Mucosa of rectum (tissue), 2 donors: ENCODE results near the gene ASF1A.

Experiments used
- H3K27ac ChIP-seq, 2 donors: one replicate each; pipeline ENCODE4 v1.7.0; 2013; ENCODE audit warnings: inconsistent platforms in 2 of 2, low read depth in 2 of 2, low read length in 2 of 2
- H3K27me3 ChIP-seq, 2 donors: one replicate each; pipeline ENCODE4 v1.7.0; 2013; ENCODE audit warnings: low read length in 2 of 2; ENCODE audit not compliant: control insufficient read depth in 2 of 2, insufficient read depth in 2 of 2
- H3K36me3 ChIP-seq, 2 donors: one replicate each; pipeline ENCODE4 v1.7.0; 2013; ENCODE audit warnings: low read length in 2 of 2; ENCODE audit not compliant: control insufficient read depth in 2 of 2, insufficient read depth in 2 of 2
- H3K4me1 ChIP-seq, 2 donors: one replicate each; pipeline ENCODE4 v1.7.0; 2013; ENCODE audit warnings: low read length in 2 of 2, mild to moderate bottlenecking in 1 of 2; ENCODE audit not compliant: control insufficient read depth in 2 of 2, insufficient read depth in 2 of 2
- H3K4me3 ChIP-seq, 2 donors: one replicate each; pipeline ENCODE4 v1.7.0; 2013; ENCODE audit warnings: low read length in 2 of 2
- H3K9ac ChIP-seq, 2 donors: one replicate each; pipeline ENCODE4 v1.7.0; 2013; ENCODE audit warnings: low read length in 2 of 2, low read depth in 1 of 2, mild to moderate bottlenecking in 1 of 2
- H3K9me3 ChIP-seq, 2 donors: one replicate each; pipeline ENCODE4 v1.7.0; 2013; ENCODE audit warnings: low read length in 2 of 2; ENCODE audit not compliant: control insufficient read depth in 2 of 2
- donor health status: healthy.
- donor health status: Normal muscosa, but diverticular disease.

Gene ASF1A

GRCh38 chr6:118877806-118878205, 16.1 kb upstream of the ASF1A start:
- Histone ChIP-seq H3K27me3 (no peaks in the 10 kb centered on the region), H3K9me3 (no peaks in the 10 kb centered on the region), H3K27ac (no peak overlapping the region), H3K36me3 (no peaks in the 10 kb centered on the region), H3K9ac (no peak overlapping the region), H3K4me1 (no peaks in the 10 kb centered on the region), H3K4me3 (no peak overlapping the region)

GRCh38 chr6:118881440-118882313, 12.3 kb upstream of the ASF1A start:
- no peaks in the 10 kb centered on the region for H3K27me3 ChIP-seq

GRCh38 chr6:118882314-118882905, 11.5 kb upstream of the ASF1A start:
- Histone ChIP-seq H3K27me3 (no peaks in the 10 kb centered on the region), H3K4me1 (no peaks in the 10 kb centered on the region), H3K9ac (no peak overlapping the region), H3K36me3 (no peaks in the 10 kb centered on the region), H3K4me3 (no peak overlapping the region), H3K9me3 (no peaks in the 10 kb centered on the region), H3K27ac (no peak overlapping the region)

More at GRCh38 chr6:118881440-118882313, 12.3 kb upstream of the ASF1A start:
- no peak overlapping the region for H3K9ac ChIP-seq
- H3K9me3 ChIP-seq, result no peaks in the 10 kb centered on the region
- no peak overlapping the region for H3K27ac ChIP-seq
- no peak overlapping the region for H3K4me3 ChIP-seq
- H3K36me3 ChIP-seq, result no peaks in the 10 kb centered on the region
- no peaks in the 10 kb centered on the region for H3K4me1 ChIP-seq

DNA sequence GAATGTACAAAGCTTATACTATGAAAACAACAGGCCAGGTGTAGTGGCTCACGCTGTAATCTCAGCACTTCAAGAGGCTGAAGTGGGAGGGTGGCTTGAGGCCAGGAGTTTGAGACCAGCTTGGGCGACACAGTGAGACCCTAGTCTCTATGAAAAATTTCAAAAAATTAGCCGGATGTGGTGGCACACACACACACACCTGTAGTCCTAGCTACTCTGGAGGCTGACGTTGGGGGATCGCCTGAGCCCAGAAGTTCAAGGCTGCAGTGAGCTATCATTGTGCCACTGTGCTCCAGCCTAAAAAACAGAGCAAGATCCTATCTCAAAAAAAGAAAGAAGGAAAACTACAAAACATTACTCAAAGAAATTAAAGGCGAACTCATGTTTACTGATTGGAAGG, 7.3 kb upstream of the ASF1A start:
- H3K4me1 ChIP-seq, result no peaks in the 10 kb centered on the region
- H3K4me3 ChIP-seq, result no peak overlapping the region
- no peak overlapping the region for H3K27ac ChIP-seq
- H3K36me3 ChIP-seq, result no peaks in the 10 kb centered on the region
- no peak overlapping the region for H3K9ac ChIP-seq
- H3K9me3 ChIP-seq, result no peaks in the 10 kb centered on the region
- H3K27me3 ChIP-seq, result no peaks in the 10 kb centered on the region

GRCh38 chr6:118889163-118889562, 4.8 kb upstream of the ASF1A start:
- Histone ChIP-seq H3K36me3 (no peaks in the 10 kb centered on the region), H3K27me3 (no peaks in the 10 kb centered on the region), H3K4me1 (peaks cover 7 to 10% of the 10 kb centered on the region in 2 donors), H3K27ac (no peak overlapping the region), H3K9me3 (no peaks in the 10 kb centered on the region), H3K9ac (no peak overlapping the region), H3K4me3 (no peak overlapping the region)

DNA sequence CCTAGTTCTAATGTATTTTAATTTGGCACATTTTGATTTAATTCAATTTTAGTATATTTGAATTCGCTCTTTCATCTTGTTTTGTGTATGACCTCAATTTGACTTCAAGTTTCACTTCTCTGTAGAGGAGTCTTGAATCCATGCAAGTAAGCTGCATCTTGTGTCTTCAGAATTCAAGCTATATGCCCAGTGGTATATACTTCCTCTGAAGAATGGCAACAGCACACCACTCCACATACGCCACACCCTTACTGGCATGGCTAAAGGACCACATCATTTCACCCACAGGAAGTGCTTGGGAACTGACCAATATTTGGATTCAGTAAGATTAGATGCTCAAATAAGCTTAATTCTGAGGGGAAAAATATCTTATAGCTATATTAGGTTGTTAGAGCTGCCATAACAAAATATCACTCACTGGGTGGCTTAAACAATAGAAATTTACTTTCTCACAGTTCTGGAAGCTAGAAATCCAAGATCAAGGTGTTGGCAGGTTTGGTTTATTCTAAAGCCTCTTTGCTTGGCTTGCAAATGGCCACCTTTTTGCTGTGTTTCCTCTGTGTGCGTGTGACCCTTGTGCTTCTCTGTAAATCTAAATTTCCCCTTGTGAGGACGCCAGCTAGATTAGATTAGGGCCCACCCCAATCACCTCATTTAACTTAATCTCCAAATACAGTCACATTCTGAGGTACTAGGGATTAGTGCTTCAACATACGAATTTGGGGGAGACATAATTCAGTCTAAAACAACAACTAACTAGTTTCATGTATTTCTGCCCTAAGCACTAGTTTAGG, 2.8 kb upstream of the ASF1A start:
- H3K36me3 ChIP-seq, result no peaks in the 10 kb centered on the region
- peak overlapping the region in 1 of 2 donors; percentile 97 for H3K4me3 ChIP-seq
- H3K27ac ChIP-seq, result peak overlapping the region in 1 of 2 donors; percentile 96
- H3K4me1 ChIP-seq, result peaks cover 10% of the 10 kb centered on the region in 2 donors
- no peak overlapping the region for H3K9ac ChIP-seq
- no peaks in the 10 kb centered on the region for H3K27me3 ChIP-seq
- no peaks in the 10 kb centered on the region for H3K9me3 ChIP-seq

DNA sequence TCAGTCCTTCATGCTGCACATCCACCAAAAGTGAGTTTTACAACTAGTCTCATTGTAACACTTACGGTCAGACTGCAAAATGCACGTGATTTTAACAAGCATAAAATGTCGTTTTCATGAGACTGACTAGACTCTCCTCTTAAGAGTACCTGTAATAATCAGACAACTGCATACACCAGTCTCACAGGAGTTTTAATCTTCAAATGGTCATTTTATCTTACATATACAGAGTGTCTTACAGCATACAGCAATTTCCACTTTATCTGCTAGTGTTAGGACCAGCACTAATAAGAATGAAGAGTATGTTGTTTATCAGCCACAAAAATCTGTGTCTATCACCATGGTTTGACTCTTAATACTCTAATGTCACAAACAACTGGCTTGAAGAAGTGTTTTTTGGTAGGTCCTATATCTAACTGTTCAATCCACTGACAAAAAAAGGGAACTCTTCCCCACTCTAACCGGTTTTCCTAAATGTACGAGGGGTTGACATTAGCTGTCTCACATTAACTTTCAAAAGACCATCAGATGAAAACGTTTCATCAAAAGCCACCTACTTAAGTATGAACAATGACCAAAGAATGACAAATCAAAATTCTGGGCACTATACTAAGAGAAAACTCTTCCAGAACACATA, 1.5 kb upstream of the ASF1A start:
- H3K4me1 ChIP-seq, result peaks cover 10% of the 10 kb centered on the region in 2 donors
- H3K27me3 ChIP-seq, result no peaks in the 10 kb centered on the region
- no peaks in the 10 kb centered on the region for H3K9me3 ChIP-seq
- H3K4me3 ChIP-seq, result peak overlapping the region; percentile 86 to 97
- H3K27ac ChIP-seq, result peak overlapping the region; percentile 89 to 96
- H3K36me3 ChIP-seq, result no peaks in the 10 kb centered on the region
- H3K9ac ChIP-seq, result peak overlapping the region; percentile 63 to 91

GRCh38 chr6:118893064-118893806, 717 bp upstream of the ASF1A start:
- no peaks in the 10 kb centered on the region for H3K36me3 ChIP-seq
- H3K27ac ChIP-seq, result peak overlapping the region; percentile 89 to 96
- peak overlapping the region; percentile 86 to 97 for H3K4me3 ChIP-seq
- peak overlapping the region; percentile 63 to 91 for H3K9ac ChIP-seq
- H3K9me3 ChIP-seq, result no peaks in the 10 kb centered on the region
- H3K4me1 ChIP-seq, result peaks cover 10% of the 10 kb centered on the region in 2 donors
- no peaks in the 10 kb centered on the region for H3K27me3 ChIP-seq

- Histone ChIP-seq H3K9me3 (no peaks in the 10 kb centered on the region), H3K36me3 (no peaks in the 10 kb centered on the region), H3K27me3 (no peaks in the 10 kb centered on the region), H3K4me3 (peak overlapping the region; percentile 86 to 97), H3K9ac (peak overlapping the region; percentile 83 to 91), H3K4me1 (peaks cover 10% of the 10 kb centered on the region in 2 donors), H3K27ac (peak overlapping the region; percentile 92 to 96)
These were observed 691 bp downstream of the ASF1A start for GRCh38 chr6:118894425-118895260.
